H9 (cell line): Measurements from ENCODE around the gene CAT. TPM values are rescaled to one million over a fixed set of nuclear protein-coding genes. Genes with fewer than 3 reads are reported as not detected.

Experiments
- DNase-seq: peaks from one replicate; pipeline ENCODE4 v3.0.0-alpha.2; 2017
- H2AFZ ChIP-seq: one replicate; pipeline ENCODE4 v1.6.1; 2013; ENCODE audit warnings: mild to moderate bottlenecking, low read length, control low read depth, moderate library complexity
- H2AK5ac ChIP-seq: 2 replicates; pipeline ENCODE4 v1.6.1; 2013; ENCODE audit warnings: low read length, control low read depth, mixed read lengths; ENCODE audit not compliant: insufficient read length
- H2BK120ac ChIP-seq: one replicate; pipeline ENCODE4 v1.6.1; 2013; ENCODE audit warnings: low read depth, mild to moderate bottlenecking, low read length, control low read depth, inconsistent platforms; ENCODE audit not compliant: poor library complexity, severe bottlenecking
- H2BK12ac ChIP-seq: 2 replicates; pipeline ENCODE4 v1.6.1; 2013; ENCODE audit warnings: low read length, control low read depth, mixed read lengths, low read depth; ENCODE audit not compliant: insufficient read length
- H2BK15ac ChIP-seq: 2 replicates; pipeline ENCODE4 v1.6.1; 2013; ENCODE audit warnings: low read depth, low read length, control low read depth
- H2BK20ac ChIP-seq: one replicate; pipeline ENCODE4 v1.6.1; 2013; ENCODE audit warnings: low read depth, mild to moderate bottlenecking, low read length, control low read depth, inconsistent platforms; ENCODE audit not compliant: poor library complexity, severe bottlenecking
- H2BK5ac ChIP-seq: 2 replicates; pipeline ENCODE4 v1.6.1; 2013; ENCODE audit warnings: low read length, control low read depth, mixed read lengths; ENCODE audit not compliant: insufficient read length
- H3K14ac ChIP-seq: 2 replicates; pipeline ENCODE4 v1.6.1; 2013; ENCODE audit warnings: low read length, control low read depth; ENCODE audit not compliant: insufficient read depth
- H3K18ac ChIP-seq: 2 replicates; pipeline ENCODE4 v1.6.1; 2013; ENCODE audit warnings: low read depth, mild to moderate bottlenecking, mixed read lengths, low read length, control low read depth; ENCODE audit not compliant: insufficient read length
- H3K23ac ChIP-seq: 2 replicates; pipeline ENCODE4 v1.6.1; 2013; ENCODE audit warnings: low read length, control low read depth, mixed read lengths, low read depth; ENCODE audit not compliant: insufficient read length
- H3K23me2 ChIP-seq: 2 replicates; pipeline ENCODE4 v1.6.1; 2013; ENCODE audit warnings: low read depth, mild to moderate bottlenecking, mixed read lengths, low read length, control low read depth; ENCODE audit not compliant: insufficient read length, poor library complexity, severe bottlenecking
- H3K27ac ChIP-seq: 2 replicates; pipeline ENCODE4 v1.5.1; 2013; ENCODE audit warnings: low read length, control low read depth, mixed read lengths, low read depth; ENCODE audit not compliant: insufficient read length
- H3K27me3 ChIP-seq: 2 replicates; pipeline ENCODE4 v1.6.1; 2013; ENCODE audit warnings: low read length, control low read depth, inconsistent platforms; ENCODE audit not compliant: insufficient read depth
- H3K4ac ChIP-seq: 2 replicates; pipeline ENCODE4 v1.6.1; 2013; ENCODE audit warnings: low read depth, mild to moderate bottlenecking, control low read depth, inconsistent platforms, low read length, moderate library complexity
- H3K4me1 ChIP-seq: 2 replicates; pipeline ENCODE4 v1.6.1; 2013; ENCODE audit warnings: low read length, control low read depth, inconsistent platforms; ENCODE audit not compliant: insufficient read depth
- H3K4me2 ChIP-seq: 2 replicates; pipeline ENCODE4 v1.6.1; 2013; ENCODE audit warnings: low read length, control low read depth, mixed read lengths; ENCODE audit not compliant: insufficient read length, insufficient read depth
- H3K56ac ChIP-seq: 2 replicates; pipeline ENCODE4 v1.6.1; 2013; ENCODE audit warnings: low read depth, mild to moderate bottlenecking, mixed read lengths, low read length, control low read depth; ENCODE audit not compliant: insufficient read length
- H3K79me1 ChIP-seq: 2 replicates; pipeline ENCODE4 v1.6.1; 2013; ENCODE audit warnings: low read depth, mild to moderate bottlenecking, moderate library complexity, low read length, control low read depth, inconsistent platforms; ENCODE audit not compliant: insufficient read depth, poor library complexity, severe bottlenecking
- H3K79me2 ChIP-seq: 2 replicates; pipeline ENCODE4 v1.6.1; 2013; ENCODE audit warnings: low read length, control low read depth, inconsistent platforms; ENCODE audit not compliant: insufficient read depth
- H3K9ac ChIP-seq: 2 replicates; pipeline ENCODE4 v1.6.1; 2013; ENCODE audit warnings: low read length, control low read depth, mixed read lengths; ENCODE audit not compliant: insufficient read length; ENCODE audit errors: extremely low read depth
- H3K9me3 ChIP-seq: one replicate; pipeline ENCODE4 v1.6.1; 2013; ENCODE audit warnings: low read depth, low read length, inconsistent platforms; ENCODE audit not compliant: control insufficient read depth
- H3T11ph ChIP-seq: one replicate; pipeline ENCODE4 v1.6.1; 2013; ENCODE audit warnings: mild to moderate bottlenecking, low read length, control low read depth, inconsistent platforms
- H4K20me1 ChIP-seq: one replicate; pipeline ENCODE4 v1.6.1; 2013; ENCODE audit not compliant: control insufficient read depth, insufficient read length, insufficient read depth
- H4K5ac ChIP-seq: 2 replicates; pipeline ENCODE4 v1.6.1; 2013; ENCODE audit warnings: low read depth, mild to moderate bottlenecking, mixed read lengths, low read length, control low read depth; ENCODE audit not compliant: insufficient read length
- H4K8ac ChIP-seq: replicated peaks from 2 replicates; pipeline ENCODE4 v1.6.1; 2013; ENCODE audit warnings: low read length, control low read depth, mixed read lengths, low read depth; ENCODE audit not compliant: insufficient read length
- H4K91ac ChIP-seq: 2 replicates; pipeline ENCODE4 v1.6.1; 2013; ENCODE audit warnings: low read depth, mild to moderate bottlenecking, moderate library complexity, mixed read lengths, low read length, control low read depth; ENCODE audit not compliant: insufficient read length
- H3K27ac Mint-ChIP-seq, 3 experiments: 2 replicates in 2 of 3; 3 replicates in 1 of 3; pipeline ENCODE4 v1.8.0; 2020 to 2021; ENCODE audit warnings: mixed read lengths in 3 of 3, mild to moderate bottlenecking in 1 of 3, moderate library complexity in 1 of 3
- H3K27me3 Mint-ChIP-seq: 2 replicates; pipeline ENCODE4 v1.8.0; 2021; ENCODE audit warnings: low read depth, mild to moderate bottlenecking, moderate library complexity, mixed read lengths
- H3K36me3 Mint-ChIP-seq, 3 experiments: 2 replicates in 2 of 3; 3 replicates in 1 of 3; pipeline ENCODE4 v1.8.0; 2020 to 2021; ENCODE audit warnings: low read depth in 3 of 3, mixed read lengths in 3 of 3; ENCODE audit not compliant: insufficient read depth in 1 of 3
- H3K4me1 Mint-ChIP-seq, 2 experiments: 2 replicates each; pipeline ENCODE4 v1.8.0; 2020; ENCODE audit warnings: mixed read lengths in 2 of 2
- H3K4me3 Mint-ChIP-seq, 2 experiments: 2 replicates in 1 of 2; 3 replicates in 1 of 2; pipeline ENCODE4 v1.8.0; 2020 to 2021; ENCODE audit warnings: mild to moderate bottlenecking in 2 of 2, mixed read lengths in 2 of 2, moderate library complexity in 1 of 2
- H3K9me3 Mint-ChIP-seq, 2 experiments: 2 replicates in 1 of 2; 3 replicates in 1 of 2; pipeline ENCODE4 v1.8.0; 2020; ENCODE audit warnings: mild to moderate bottlenecking in 2 of 2, mixed read lengths in 2 of 2, moderate library complexity in 1 of 2
- CTCF ChIP-seq: fragments of 200-600 bp; sonication (generic); conservative IDR thresholded peaks from 3 replicates; pipeline ENCODE4 v1.8.0; 2021; ENCODE audit warnings: antibody characterized with exemption, mild to moderate bottlenecking
- WGBS: extraction: QIAGEN DNeasy Blood & Tissue Kit; methylation state at CpG from one replicate; pipeline ENCODE4 v1.1.7; 2013; ENCODE audit warnings: missing lambda C conversion rate, low lambda C conversion rate, mixed read lengths; ENCODE audit not compliant: insufficient read length; ENCODE audit errors: extremely low coverage; 5-methylcytosine and 5-hydroxymethylcytosine counted together
- total RNA-seq: library from RNA; stranded (reverse); gene quantifications from 2 replicates; pipeline ENCODE4 v1.2.1, GENCODE V29; 2021

CAT gene
- total RNA-seq, 1 experiment from 2014 or later: 9.9 TPM

- Mint-ChIP-seq H3K4me1 (peaks cover 4 to 10% of the 10 kb centered on the region in 2 experiments), H3K27ac (no peak overlapping the region), H3K27me3 (no peaks in the 10 kb centered on the region; the same call in none of the 2 replicates), H3K36me3 (peaks cover 2 to 20% (median 19%) of the 10 kb centered on the region in 3 experiments; a peak in 6 of 7 replicates), H3K4me3 (no peak overlapping the region; a peak in 1 of 5 replicates), H3K9me3 (peaks cover 12 to 18% of the 10 kb centered on the region in 2 experiments; a peak in 3 of 5 replicates)
- H4K5ac ChIP-seq: no peak overlapping the region
- H2BK5ac ChIP-seq: no peak overlapping the region
- H3K27ac ChIP-seq: no peak overlapping the region
- WGBS: no CpG with 5 or more reads among the region's 2 CpGs
- no peak overlapping the region for H3K4ac ChIP-seq
- no peak for TF ChIP-seq CTCF
- no peak overlapping the region for H4K8ac ChIP-seq
- no peak overlapping the region for H2BK12ac ChIP-seq
- H3K23ac ChIP-seq: no peak overlapping the region
- no peak overlapping the region for H3K18ac ChIP-seq
- H4K20me1 ChIP-seq: no peaks in the 10 kb centered on the region
- no peak overlapping the region for H2AK5ac ChIP-seq
- H2BK15ac ChIP-seq: no peak overlapping the region
- H3T11ph ChIP-seq: no peak overlapping the region
- no peaks in the 10 kb centered on the region for H3K23me2 ChIP-seq
- H3K9me3 ChIP-seq: no peaks in the 10 kb centered on the region
- no peak overlapping the region for H2BK20ac ChIP-seq
- H3K14ac ChIP-seq: no peak overlapping the region
- no peak overlapping the region for H2AFZ ChIP-seq
- H3K27me3 ChIP-seq: no peaks in the 10 kb centered on the region
- no peak overlapping the region for H4K91ac ChIP-seq
- H3K56ac ChIP-seq: no peak overlapping the region
- H3K79me1 ChIP-seq: no peaks in the 10 kb centered on the region
- no peak for DNase-seq
- no peak overlapping the region for H2BK120ac ChIP-seq
- no peaks in the 10 kb centered on the region for H3K4me1 ChIP-seq
- no peaks in the 10 kb centered on the region for H3K79me2 ChIP-seq
- H3K4me2 ChIP-seq: no peak overlapping the region
- H3K9ac ChIP-seq: no peak overlapping the region
Observed at GRCh38 chr11:34437224-34438125, 1.3 kb upstream of the CAT start.
